GM12891 (cell line): ENCODE data around the gene DUS2.
"Not testable (repeated sequence)": the region's sequence is repeated elsewhere in the genome, so short reads cannot be mapped to it uniquely, and the experiment has no call there.

Experiments used
- PAX5 ChIP-seq: IDR thresholded peaks from 2 replicates; pipeline ENCODE4 v1.6.1; 2011; ENCODE audit warnings: low read length, moderate library complexity, mild to moderate bottlenecking; ENCODE audit not compliant: insufficient read depth, severe bottlenecking
- POLR2A ChIP-seq: IDR thresholded peaks from 2 replicates; pipeline ENCODE4 v1.6.1; 2011; ENCODE audit warnings: low read depth, low read length, control low read depth
- POLR2AphosphoS5 ChIP-seq: IDR thresholded peaks from 2 replicates; pipeline ENCODE4 v1.6.1; 2011; ENCODE audit warnings: low read depth, low read length, control low read depth
- TAF1 ChIP-seq: IDR thresholded peaks from 2 replicates; pipeline ENCODE4 v1.6.1; 2011; ENCODE audit warnings: low read depth, low read length, control low read depth

DNA sequence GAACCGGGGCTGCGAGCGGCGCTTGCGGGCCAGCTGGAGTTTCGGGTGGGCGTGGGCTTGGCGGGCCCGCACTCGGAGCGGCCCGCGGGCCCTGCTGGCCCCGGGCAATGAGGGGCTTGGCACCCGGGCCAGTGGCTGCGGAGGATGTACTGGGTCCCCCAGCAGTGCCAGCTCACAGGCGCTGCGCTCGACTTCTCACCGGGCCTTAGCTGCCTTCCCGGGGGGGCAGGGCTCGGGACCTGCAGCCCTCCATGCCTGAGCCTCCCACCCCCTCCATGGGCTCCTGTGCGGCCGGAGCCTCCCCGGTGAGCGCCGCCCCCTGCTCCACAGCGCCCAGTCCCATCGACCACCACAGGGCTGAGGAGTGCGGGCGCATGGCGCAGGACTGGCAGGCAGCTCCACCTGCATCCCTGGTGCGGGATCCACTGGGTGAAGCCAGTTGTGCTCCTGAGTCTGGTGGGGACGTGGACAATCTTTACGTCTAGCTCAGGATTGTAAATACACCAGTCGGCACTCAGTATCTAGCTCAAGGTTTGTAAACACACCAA lies 24.8 kb upstream of the DUS2 start:
- not testable (repeated sequence) for TF ChIP-seq POLR2AphosphoS5, POLR2A, TAF1, PAX5
